T47D (cell line): Measurements from ENCODE around the gene ADAMTS2.
A peak's percentile ranks its signal among the peaks of the same experiment; 100 is the strongest.

Source experiments
- DNase-seq, 2 experiments: peaks; one replicate each; pipeline versions ENCODE4 v3.0.0 to v3.0.0-alpha.2; 2011 to 2012; ENCODE audit warnings: low read depth in 1 of 2, low spot score in 1 of 2
- JUND ChIP-seq: IDR thresholded peaks from 2 replicates; pipeline ENCODE4 v1.6.1; 2012; ENCODE audit warnings: low read depth
- in situ Hi-C: cut with HindIII; loops from 2 replicates; pipeline ENCODE4 v1.10.0; 2016; ENCODE audit warnings: low sequenced_read_pairs, low pct_unique_long_range_greater_than_20kb

The ADAMTS2 gene

DNA sequence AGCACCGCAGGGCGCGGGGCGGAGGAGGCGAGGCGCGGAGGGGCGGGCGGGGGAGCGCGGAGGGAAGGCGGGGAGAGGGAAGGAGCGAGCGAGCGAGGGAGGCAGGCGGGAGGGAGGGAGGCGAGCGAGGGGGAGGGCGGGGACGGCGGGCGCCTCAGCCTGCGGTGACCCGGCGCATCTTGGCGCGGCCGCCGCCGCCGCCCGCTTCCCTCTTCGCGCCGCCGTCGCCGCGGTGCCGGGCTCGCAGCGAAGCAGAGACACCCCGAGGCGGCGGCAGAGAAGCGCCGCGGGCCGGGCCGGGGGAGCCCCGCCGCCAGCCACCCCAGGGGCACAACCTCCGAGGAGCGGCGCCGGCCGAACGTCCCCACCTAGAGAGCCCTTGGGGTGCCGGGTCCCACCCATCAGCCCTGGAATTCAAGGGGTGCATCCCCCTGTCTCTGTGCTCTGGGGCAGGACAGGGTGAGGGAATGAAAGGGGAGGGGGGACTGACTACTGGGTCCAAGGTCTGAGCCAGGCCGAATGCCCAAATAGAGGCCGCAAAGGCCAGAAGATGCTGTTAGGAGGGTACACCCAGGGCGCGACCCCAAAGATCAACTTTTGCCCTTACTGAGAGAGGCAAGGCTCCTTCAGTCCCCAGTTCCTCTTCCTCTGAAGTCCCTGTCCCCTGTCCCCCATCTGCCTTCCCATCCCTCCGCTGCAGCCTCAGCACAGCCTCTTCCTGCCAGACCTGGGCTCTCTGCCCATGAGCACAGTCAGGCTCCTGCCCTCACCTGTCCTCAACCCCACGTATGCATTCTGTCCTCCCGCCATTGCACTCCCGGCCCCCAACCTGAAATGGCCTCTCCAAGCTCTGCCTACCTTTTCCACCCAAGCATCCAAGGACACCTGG, at the start of gene ADAMTS2:
Gene ADAMTS2, minus strand, starts transcription at position 29 of the 889 bp plus-strand sequence. CDS start 133 bp downstream, outside the sequence.
- in situ Hi-C loops: no loop called here
- peak; percentile 50 to 58 for DNase-seq
- no peak for TF ChIP-seq JUND

- TF ChIP-seq JUND: no peak
- DNase-seq: no peak
- in situ Hi-C loops: no loop called here
Measured at GRCh38 chr5:179393078-179393477, 47.8 kb upstream of the ADAMTS2 start.

- DNase-seq: no peak
- in situ Hi-C loops: no loop called here
- no peak for TF ChIP-seq JUND
Measured at GRCh38 chr5:179387151-179388110, 42.2 kb upstream of the ADAMTS2 start.

GRCh38 chr5:179385914-179386313, 40.7 kb upstream of the ADAMTS2 start:
- in situ Hi-C loops: no loop called here

DNA sequence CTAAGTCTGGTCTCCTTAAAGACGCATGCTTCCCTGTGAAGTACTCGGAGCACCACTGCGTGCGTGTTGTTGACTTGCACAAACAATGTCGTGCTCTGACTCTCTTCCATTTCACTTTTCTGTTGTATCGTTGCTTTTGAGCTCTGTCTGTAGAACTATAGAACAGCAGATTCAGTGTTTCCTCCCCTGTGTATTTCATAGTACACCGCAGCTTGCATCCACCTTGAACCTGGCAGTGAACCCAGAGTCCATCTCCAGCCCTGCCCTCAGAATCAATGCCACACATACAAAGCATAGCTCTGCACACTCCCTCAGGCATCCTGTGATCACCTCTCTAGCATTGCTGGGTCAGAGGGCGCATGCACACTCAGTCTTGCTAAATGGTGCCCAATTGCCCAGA, 37.2 kb upstream of the ADAMTS2 start:
- no peak for TF ChIP-seq JUND
- in situ Hi-C loops: no loop called here
- no peak for DNase-seq

More at GRCh38 chr5:179385914-179386313, 40.7 kb upstream of the ADAMTS2 start:
- TF ChIP-seq JUND: no peak
- no peak for DNase-seq

DNA sequence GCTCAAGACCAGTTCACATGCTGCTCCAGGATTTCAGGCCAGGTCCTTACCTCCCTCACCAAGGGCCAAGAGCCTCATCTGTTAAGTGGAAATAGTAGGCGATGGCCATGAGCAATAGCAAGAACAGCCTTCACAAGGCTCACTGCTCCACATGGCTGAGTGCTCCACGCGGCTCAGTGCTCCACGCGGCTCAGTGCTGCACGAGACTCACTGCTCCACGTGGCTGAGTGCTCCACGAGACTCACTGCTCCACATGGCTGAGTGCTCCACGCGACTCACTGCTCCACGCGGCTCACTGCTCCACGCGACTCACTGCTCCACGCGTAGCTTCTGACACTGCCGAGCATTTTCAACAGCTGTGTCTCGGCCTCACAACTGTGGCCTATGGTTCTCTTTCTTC, 36.4 kb upstream of the ADAMTS2 start:
- in situ Hi-C loops: no loop called here
- TF ChIP-seq JUND: no peak
- no peak for DNase-seq

DNA sequence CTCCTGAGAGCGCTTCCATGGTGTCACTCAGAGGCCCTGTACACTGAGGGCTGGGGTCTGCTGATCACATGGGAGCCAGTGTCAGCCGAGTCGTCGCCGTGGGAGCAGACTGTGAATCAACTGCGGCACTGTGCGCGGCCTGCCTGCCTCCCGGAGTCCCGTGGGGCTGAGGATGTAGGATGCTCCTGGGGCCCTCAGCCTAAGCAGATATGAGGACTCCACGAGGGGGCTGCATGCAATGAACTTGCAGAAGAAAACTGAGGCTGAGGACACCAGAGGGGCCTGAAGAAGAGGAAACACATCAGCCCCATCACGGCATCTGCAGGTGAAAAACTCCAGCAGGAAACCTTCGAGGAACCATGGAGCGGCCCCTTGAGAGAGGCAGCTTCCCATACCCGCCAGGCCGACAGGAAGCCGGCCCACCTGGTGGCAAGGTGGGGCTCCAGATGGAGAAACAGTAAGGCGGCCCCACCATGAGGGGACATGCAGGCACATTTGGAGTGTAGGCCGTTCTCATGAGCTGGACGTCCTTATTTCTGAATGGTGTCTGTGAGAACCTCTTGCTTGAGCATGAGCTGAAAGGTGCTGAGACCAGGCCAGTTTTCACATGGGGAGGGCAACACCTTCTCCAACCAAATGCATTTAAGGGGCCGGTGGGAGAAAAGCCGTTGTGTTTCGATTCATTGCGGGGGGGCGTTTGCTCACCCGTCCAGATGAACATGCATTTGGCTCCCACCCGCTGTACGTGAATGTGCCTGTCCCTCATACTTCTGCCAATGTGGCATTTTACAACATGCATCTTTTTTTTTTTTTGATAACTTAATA, 35.2 kb upstream of the ADAMTS2 start:
- TF ChIP-seq JUND: no peak
- no peak for DNase-seq
- in situ Hi-C loops: no loop called here

GRCh38 chr5:179379321-179379890, 34.1 kb upstream of the ADAMTS2 start:
- TF ChIP-seq JUND: no peak
- DNase-seq: no peak
- in situ Hi-C loops: no loop called here

GRCh38 chr5:179378441-179379271, 33.4 kb upstream of the ADAMTS2 start:
- no peak for TF ChIP-seq JUND
- in situ Hi-C loops: no loop called here
- no peak for DNase-seq

DNA sequence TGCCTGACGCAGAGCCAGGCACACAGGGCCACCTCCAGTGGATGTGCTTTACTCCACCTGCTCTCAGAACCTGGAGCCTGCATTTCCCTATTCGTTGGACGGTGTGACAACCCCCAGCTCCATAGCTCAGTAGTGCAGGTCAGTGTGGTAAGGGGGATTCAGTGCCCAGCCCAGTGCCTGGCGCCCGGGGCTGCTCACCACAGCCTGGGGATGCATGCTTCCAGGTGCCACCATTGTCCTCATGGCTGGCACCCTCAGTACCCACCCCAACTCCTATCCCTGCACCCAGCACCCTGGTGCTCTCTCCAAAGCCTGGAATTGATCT, 32.8 kb upstream of the ADAMTS2 start:
- TF ChIP-seq JUND: no peak
- in situ Hi-C loops: no loop called here
- no peak for DNase-seq
